NCI-H1694 (cell line): ENCODE results near the gene PEPD.
"Not testable (repeated sequence)": the region's sequence is repeated elsewhere in the genome, so short reads cannot be mapped to it uniquely, and the experiment has no call there.

Source experiments
- DNase-seq: peaks from one replicate; lab custom pipeline; 2025; lab: John Stamatoyannopoulos, UW

Gene PEPD

DNA sequence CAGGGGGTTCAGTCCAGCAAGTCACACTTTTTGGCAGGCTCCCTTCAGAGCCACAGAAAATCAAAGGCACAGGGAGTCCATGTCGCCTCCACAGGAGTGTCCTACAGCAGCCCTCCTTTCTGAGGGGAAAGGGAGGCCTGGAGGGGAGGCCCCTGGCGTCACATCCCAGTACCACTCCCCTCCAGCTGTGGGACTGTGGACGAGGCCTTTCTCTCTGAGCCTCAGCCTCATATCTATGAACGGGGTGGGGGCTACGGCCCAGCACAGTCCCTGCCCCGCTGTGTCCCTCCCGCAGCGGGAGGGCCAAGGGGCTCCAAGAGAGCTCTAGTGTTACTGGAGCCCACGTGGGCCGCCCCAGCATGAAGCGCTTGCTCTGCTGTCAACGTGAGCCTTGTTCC is 23.8 kb downstream of the PEPD start:
- no peak for DNase-seq

DNA sequence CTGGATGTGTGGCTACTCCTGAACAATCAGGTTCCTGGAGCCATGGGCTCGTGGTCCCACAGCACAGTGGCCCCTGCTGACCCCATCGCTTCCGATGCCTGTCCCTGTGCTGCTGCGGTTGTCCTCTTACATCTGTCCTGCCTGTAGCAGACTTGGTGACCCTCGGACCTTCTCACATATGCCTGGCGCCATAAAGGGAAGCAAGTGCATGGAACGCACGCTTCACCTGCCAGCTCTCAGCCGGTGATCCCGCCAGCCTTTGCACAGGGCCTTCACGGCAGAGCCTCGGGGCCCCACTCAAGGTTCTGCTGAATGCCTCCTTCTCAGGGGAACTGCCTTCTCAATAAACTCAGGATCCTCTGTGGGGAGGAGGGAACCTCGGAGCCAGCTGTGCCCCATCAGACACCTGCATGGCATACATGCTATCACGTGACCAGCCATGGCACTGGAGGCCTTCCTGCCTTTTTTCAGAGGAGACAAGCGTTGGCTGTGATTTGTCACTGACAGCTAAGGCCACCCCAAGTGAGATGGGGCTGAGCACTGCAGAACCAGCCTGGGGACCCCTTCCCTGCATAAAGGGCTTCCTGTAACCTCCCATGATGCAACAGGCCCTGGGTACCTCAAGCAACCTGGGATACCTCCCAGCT is 24.3 kb downstream of the PEPD start:
- no peak for DNase-seq

- DNase-seq, result no peak
Observed at GRCh38 chr19:33496038-33496895, 25.3 kb downstream of the PEPD start.

- DNase-seq, result no peak
Observed at GRCh38 chr19:33493401-33494275, 28.0 kb downstream of the PEPD start.

DNA sequence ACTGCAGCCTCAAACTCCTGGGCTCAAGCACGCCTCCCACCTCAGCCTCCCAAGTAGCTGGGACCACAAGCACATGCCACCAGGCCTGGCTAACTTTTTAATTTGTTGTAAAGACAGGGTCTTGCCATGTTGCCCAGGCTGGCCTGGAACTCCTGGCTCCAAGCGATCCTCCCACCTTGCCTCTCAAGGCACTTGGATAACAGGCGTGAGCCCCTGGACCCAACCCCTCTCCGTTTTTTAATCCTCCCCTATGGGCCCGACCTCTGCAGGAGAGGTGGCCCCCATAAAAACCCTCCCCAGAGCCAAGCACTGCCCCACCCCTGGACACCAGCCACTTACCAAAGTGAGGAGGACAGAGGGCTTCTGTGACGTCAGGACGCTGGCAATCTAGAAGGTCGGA is 28.6 kb downstream of the PEPD start:
- no peak for DNase-seq

- DNase-seq, result no peak
Observed at GRCh38 chr19:33492090-33492489, 29.5 kb downstream of the PEPD start.

DNA sequence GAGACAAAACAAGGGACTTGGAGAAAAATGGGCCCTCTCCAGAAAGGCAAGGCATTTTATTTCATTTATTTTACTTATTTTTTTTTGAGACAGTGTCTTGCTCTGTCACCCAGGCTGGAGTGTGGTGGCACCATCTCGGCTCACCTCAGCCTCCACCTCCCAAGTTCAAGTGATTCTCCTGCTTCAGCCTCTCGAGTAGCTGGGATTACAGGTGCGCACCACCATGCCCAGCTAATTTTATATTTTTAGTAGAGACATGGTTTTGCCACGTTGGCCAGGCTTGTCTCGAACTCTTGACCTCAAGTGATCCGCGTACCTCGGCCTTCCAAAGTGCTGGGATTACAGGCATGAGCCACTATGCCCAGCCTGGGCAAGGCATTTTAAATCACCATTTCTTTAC is 31.0 kb downstream of the PEPD start:
- not testable (repeated sequence) for DNase-seq

DNA sequence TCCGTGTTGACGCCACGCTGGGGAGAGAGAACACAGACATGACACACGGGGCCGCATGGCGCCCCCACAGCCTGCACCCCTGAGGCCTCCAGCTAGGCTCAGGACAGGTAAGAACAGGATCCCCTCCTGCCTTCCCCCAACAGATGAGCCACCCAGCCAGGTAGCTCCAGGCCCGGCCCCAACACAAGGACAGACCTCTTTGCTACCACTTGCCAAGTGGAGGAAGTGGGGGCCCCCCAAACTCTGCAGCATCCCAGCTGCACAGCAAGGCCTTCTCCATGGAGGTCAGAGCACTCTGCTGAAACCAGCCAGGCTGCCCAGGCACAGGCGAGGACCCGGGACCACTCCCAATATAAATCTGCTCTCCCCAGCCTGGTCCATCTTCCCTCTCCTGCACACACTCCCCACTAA is 31.5 kb downstream of the PEPD start:
- no peak for DNase-seq

GRCh38 chr19:33488826-33489225 is 32.8 kb downstream of the PEPD start:
- DNase-seq, result no peak

DNA sequence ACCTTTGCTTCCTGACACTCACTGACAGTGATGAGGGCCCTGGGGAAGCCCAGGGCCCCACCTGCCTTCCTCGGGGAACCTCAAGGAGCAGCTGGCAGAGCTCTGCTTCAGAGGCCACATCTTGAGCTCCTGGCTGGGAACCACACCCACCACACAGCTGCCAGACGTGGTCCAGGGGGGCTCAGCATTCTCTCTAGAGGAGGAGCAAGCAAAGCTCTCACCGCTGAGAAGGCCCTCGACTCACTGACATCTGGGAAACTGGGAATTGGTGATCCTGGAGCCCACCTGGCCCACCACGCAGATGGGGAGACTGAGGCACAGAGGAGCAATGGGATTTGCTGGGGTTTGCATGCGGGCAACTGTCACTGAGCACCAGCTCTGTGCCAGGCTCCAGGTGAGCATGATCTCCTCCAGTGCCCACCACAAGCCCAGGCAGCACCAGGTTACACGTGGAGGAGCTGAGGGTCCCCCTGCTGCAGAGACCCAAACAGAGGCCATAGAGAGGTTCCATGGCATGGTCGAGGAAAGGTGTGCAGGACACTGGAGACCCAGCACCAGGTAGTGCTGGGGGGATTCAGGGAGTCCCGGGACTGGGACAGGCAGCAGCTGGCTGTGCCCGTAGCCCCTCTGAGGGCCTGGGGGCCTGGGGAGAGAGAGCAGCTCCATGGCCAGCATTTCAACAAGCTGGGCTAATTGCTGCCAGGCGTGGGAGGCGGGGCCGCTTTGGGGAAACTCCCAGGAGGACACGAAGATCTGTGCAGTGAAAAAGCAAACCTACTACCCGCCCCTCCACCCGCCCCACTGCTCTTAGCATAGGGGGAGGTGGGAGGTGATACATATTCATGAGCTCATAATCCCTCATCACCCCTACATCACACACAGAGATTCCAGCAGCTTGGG is 33.4 kb downstream of the PEPD start:
- no peak for DNase-seq

- peak; percentile 73 for DNase-seq
Observed at GRCh38 chr19:33486936-33487811, 34.4 kb downstream of the PEPD start.

GRCh38 chr19:33486407-33486806 is 35.2 kb downstream of the PEPD start:
- DNase-seq, result no peak

DNA sequence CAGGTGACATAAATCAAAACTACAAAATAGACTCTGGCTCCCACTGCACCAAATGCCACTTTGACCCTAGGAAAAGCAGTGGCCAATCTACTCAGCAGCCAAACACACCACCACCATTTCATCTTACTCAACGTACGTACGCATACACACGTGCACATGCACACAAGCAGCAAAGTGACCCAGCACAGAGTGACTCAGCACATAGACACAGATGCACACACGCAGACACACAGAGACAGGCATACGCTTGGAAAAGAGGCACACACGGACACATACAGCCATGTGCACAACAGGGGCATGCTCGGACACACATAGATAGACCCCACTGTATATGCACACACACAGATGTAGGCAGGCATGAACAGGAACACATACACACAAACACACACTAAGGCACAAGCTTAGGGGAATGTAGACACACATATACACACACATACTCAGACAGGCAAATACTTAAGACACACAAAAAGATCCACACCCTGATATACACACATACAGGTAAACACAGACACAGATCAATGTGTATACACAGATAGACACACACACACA is 37.3 kb downstream of the PEPD start:
- DNase-seq, result no peak

GRCh38 chr19:33482476-33482875 is 39.1 kb downstream of the PEPD start:
- DNase-seq, result no peak

DNA sequence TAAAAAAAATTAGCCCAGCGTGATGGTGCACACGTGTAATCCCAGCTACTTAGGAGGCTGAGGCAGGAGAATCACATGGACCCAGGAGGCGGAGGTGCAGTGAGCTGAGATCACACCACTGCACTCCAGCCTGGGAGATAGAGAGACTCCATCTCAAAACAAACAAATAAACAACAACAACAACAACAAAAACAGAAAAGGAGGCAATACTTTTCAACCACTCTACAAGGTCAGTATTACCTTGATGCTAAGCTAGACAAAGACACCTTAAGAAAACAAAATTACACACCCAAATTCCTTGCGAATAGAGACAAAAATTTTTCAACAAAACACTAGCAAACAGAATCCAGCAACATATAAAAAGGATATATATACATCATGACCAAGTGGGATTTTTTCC is 39.7 kb downstream of the PEPD start:
- no peak for DNase-seq

DNA sequence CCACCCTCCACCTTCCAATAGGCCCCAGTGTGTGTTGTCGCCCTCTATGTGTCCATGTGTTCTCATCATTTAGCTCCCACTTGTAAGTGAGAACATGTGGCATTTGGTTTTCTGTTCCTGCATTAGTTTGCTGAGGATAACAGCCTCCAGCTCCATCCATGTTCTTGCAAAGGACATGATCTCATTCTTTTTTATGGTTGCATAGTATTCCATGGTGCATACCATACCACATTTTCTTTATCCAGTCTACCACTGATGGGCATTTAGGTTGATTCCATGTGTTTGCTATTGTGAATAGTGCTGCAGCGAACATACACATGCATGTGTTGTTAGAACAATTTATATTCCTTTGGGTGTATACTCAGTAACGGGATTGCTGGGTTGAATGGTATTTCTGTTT is 42.0 kb downstream of the PEPD start:
- DNase-seq, result not testable (repeated sequence)

DNA sequence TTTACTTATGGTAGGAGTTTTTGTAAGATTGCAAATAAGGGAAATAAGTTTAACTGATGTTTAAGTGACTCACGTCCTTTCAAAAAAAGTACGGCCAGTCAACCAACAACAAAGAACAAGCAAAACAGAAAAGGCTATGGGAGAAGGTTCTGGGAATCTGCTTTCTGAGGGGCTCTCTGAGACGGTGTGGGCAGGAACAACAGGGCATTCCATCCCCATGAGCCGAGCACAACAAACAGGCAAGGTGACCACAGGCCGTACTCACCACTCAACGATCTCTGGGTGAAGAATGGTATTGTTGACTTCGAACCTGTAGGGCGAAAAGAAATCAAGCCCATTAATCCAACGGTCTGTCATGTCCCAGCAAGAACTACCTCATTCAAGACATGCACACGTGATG is 43.8 kb downstream of the PEPD start:
- no peak for DNase-seq

DNA sequence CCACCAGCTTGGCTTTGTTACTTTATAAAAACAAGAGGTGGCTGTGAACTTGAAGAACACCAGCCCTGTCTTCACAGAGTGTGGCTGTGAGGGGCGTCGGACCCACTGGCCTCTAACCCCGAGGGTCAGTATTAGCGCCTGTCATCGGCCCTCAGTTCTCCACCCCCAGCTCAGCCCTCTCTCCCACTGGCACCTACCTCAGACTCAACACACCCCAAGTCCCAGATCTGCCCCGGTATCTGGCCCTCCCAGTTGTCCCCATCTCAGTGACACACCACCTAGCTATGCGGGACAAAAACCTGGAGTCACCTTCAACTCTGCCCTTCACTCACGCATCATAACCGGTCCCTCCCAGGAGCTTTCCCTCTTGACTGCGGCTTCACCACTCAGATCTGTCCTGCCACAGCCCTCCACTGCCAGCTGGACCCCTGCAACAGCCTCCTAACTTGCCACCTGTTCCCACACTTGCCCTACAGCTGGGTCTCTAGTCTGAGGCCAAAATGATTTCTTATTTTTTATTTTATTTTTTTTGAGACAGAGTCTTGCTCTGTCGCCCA is 45.4 kb downstream of the PEPD start:
- DNase-seq, result no peak

DNA sequence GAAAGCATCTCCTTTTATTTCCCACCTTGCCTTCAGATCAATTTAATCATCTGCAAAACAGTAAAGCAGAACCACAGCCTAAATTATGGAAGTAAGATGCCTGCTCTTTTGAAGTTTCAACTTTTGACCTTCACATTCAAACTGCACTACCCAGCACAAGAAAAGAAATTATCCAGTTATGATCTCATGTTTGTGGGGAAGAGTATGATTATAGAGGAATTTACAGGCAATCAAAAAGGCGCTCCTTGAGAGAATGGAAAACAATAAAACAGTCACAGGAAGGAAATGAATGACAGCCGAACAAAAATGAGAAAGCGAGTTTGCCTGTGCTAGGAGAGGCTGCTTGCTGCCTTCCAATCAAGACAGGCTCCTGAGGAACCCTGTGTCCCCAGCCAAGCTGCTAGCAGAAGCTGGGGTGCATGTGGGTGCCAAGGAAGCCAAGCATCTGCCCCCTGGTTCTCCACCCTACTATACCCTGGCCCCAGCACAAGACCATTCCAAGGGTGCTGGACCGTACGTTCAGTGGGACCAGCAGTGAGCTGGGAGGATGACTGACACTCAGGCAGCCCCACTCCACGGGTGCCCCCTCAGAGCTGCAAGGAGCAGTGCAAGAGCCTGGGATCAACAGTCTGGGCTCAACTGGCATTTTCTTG is 47.8 kb downstream of the PEPD start:
- DNase-seq, result no peak
